Stimulated activated CD8-positive, alpha-beta memory T cell treated with anti-CD3 and anti-CD28 coated beads, Interleukin-4, amount 100 ng/mL, for 1 hour (primary cell): ENCODE data around the gene DAW1.

Source experiments
- DNase-seq, 2 donors: peaks; one replicate each; pipeline ENCODE4 v3.0.0-alpha.2; 2020; ENCODE audit warnings: low read depth in 2 of 2, low spot score in 1 of 2

DAW1 gene

DNA sequence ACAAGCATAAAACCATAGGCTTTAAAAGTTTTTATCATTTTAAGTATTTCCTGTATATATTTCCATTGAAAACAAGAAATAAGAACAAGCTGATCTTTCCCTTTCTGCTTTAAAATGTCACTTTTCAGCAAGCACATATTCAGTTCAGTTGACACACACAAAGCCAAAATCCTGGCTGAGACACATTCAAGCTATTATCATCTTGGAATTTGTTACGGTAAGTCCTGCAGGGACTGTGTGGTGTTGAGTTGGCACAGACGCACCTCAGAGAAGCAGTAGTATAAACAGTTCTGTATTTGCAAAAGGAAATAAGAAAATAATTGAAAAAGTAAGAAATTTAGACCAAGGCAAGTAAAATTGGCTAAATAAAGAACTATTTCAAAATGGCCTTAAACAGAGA is 10.4 kb upstream of the DAW1 start:
- no peak for DNase-seq

DNA sequence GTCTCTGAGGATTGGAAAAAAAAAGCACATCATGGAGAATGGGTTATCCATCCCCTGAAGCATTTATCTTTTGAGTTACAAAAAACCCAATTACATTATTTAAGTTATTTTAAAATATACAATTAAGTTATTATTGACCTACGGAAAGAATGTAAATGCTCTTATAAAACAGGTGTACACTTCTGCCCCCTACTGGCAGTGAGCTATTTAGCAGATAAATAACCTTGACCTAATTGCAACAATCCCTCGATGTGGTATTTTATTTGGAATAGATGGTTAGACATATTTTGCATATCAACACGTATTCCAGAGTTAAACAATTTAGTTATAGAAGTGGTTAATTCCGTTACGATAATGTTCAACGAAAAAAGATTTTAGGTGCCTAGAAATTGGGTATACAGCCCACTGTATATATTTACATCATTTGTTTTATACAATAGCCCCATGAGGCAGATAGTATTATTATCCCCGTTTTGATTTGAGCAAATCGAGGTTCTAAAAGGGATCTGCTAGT is 9.1 kb upstream of the DAW1 start:
- no peak for DNase-seq

DNA sequence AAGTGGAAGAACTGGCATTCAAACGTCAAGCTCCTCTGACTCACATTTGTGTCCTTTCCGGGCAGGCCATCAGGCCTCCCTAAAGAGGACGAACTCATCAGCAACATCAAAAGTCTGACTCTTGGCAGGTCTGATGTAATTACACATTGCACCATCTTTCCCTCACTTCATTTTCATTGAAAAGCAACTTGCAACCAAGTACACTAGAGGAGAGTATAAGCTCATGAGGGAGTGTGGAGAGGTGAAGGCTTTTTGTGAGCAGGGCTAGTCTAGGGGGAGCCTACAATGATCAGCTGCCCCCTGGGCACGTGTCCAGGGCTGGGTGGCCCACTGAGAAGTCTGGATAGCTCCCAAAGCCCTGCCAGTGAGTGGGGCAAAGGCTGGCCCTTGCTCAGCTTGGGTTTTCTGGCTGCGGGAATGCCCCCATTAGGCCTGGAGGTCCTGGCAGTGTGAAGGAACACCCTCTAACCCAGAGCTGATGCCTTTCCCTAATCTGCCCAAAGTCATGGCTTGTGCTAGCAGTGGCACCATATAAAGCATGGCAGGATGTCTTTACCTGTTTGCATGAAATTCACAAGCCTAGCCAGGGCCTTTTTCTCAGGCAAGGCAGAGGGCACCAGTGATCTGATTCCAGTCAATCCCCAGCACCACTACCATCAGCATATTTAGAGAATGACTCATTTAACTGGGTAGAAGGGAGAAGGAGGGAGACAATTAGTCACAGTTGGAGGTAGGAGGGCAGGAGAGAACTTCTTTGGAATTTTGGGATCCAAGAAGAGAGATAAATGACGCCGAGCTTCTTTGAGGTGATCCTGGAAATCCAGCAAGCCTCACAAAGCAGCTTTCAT is 8.5 kb upstream of the DAW1 start:
- DNase-seq, result no peak

DNA sequence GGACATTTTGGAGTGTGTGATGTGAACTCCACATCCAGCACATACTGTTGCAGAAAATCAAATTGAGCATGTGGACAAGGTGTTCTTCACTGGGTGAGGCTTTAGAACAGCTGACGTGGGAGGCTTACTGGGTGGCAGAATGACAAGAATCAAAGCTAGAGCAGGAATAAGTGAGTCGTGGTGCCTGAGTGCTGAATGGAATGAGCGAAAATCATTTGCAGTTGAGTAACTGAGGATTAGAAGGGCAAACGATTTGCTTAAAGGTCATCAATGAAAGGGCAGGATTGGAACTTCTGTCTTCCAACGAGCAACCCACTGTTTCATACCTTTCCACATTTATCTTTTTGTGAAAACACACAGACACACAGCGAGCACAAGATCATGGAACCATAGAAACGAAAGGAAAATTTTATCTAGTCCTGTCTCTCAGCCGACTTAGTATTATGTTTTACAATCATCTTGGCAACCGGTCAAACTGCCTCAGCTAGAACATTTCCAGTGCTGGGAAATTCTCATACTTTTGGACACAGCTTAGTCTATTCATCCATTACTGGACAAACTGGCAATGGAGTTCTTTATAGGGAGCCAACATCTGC is 7.2 kb upstream of the DAW1 start:
- DNase-seq, result no peak

DNA sequence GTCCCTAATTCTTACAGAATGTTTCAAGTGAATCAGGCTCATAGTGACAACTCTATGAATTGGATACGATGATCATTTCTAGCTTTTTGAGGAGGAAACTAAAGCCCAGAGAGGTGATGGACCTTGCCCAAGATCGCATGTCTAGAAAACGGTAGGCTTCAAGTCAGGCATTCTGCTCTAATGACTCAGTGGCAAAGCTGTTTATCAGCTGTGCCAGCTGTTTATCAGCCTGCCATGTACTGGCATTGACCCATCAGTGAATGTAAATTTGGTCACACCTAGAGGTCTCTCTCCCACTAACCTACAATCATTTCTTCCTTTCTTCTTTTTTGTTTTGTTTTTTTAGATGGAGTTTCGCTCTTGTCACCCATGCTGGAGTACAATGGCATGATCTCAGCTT is 6.1 kb upstream of the DAW1 start:
- DNase-seq, result no peak

DNA sequence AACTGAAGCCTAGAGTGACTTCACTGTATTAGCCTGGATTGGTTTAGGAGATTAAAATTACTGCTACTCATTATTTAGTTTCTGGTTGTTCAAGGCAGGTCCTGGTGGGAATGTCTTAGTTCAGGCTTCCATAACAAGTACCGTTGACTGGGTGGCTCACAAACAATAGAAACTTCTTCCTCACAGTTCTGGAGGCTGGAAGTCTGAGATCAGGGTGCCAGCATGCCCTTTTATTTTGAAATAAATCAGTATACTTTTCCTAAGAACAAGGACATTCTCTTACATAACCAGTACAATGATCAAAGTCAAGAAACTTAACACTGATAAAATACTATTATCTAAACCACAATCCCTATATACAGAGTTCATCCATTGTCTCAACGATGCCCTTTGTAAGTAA is 4.0 kb upstream of the DAW1 start:
- DNase-seq, result no peak

DNA sequence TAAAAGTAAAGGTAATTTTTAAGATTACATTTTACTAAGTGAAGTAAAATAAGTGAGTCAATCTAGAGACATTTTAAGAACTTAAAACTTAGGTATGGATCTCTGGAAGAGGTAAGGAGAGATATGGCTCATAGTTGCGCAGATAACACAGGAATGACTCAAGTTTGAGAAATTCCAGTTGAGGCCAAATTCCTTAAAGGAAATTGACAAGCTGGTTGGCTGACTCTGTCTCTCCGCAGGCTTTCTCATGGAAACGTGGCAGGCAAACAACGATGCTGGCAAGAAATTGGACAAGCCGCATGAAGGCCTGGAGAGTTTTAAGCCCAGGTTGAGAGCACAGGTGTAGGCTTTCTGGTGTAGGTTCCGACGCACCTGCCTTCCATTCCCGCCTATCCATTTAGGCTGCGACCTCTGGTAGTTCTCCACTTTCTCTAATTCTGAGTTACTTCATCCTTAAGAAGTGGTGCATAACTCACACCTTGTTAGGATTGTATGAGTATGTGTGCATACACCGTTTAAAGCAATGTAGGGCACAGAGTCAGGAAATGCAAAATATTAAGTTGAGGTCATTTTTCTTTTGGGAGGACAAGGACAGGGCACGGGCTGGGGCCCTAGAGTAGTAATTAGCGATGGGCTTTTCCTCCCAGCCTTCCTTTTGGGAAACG is 589 bp upstream of the DAW1 start:
- DNase-seq, result no peak

DNA sequence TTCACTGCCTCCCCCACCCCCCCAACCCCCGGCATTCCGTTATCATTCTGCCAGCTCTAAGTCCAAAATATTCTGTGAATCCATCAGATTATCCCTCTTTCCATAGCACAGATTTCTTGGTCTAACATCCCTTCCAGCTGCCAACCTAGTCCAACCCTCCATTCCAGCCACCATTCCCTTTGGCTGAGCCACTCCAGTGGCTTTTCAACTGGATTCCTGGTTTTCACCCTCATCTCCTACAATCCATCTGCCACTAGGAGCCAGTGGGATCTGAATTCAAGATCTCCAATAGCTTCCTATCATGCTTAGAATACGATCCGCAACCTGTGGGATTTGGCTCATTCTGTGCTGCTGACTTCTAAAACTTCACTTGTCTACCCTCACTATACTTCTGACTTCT is 1.2 kb downstream of the DAW1 start:
- DNase-seq, result no peak

DNA sequence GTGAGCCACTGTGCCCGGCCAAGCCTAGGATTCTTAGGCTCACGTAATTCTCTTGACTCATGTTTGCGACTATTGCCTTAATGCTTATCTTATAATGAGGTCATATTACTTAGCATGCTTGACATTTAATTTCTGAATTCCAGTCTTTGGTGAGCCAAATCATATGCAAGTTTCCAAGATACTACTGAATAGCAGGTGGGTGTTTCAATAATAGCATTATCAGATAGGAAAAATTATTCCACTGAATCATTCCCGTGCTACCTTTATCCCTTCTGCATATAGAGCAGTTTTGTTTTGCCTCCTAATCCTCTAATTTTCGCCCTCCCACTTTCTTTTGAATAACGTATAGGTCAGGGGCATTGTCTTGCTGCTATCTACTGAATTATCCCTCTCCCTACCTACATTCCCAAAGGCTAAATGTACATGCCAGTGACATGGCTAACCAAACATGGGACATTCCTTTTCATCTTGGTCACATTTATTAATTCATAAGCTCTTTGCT is 4.9 kb downstream of the DAW1 start:
- no peak for DNase-seq

DNA sequence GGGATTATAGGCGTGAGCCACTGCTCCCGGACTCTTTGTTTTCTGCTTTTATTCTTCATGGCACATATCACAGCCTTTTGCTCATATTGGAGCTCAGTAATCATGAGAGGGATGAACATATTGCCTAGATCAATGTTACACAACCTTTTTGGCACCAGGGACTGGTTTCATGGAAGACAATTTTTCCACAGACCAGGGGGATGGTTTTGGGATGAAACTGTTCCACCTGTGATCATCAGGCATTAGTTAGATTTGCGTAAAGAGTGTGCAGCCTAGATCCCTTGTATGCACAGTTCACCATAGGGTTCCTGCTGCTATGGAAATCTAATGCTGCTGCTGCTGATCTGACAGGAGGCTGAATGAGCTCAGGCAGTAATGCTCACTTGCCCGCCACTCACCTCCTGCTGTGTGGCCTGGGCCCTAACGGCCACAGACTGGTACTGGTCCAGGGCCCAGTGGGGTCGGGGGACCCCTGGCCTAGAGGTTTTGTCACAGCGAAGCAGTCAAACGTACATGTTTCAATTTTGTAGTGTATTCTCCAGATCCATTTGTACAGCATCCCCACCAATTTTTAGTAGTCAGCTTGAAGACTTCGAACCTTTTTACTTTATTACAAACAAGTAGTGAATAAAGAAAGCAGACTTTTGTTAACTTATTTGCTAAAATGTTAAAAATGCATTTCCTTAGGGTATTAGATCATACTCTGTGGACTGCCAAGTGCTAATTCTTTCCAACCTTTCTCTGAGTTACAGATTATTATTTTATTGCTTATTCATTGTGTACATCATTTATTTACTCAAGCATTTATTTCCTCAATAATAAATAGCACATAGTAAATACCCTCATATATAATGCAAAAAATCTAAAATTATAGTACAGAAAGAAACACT is 6.2 kb downstream of the DAW1 start:
- no peak for DNase-seq

DNA sequence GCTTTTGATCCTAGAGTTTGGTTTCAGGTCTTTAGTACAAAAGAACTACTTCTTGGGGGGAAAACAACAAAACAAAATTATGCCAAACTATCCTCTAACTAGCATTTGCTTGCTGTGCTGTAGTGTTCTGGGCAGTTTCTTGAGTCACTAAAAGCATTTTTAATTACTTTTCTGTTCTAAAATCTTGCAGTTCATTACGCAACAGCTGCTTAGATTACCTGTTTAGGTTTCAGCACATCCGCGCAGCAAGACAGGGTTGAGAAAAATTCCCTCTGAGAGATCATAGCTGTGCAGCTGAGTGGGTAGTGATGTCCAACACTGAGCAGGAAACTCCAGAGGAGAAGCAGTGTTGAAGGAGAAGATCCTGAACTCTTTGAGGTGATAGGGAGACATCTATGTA is 9.0 kb downstream of the DAW1 start:
- DNase-seq, result no peak

DNA sequence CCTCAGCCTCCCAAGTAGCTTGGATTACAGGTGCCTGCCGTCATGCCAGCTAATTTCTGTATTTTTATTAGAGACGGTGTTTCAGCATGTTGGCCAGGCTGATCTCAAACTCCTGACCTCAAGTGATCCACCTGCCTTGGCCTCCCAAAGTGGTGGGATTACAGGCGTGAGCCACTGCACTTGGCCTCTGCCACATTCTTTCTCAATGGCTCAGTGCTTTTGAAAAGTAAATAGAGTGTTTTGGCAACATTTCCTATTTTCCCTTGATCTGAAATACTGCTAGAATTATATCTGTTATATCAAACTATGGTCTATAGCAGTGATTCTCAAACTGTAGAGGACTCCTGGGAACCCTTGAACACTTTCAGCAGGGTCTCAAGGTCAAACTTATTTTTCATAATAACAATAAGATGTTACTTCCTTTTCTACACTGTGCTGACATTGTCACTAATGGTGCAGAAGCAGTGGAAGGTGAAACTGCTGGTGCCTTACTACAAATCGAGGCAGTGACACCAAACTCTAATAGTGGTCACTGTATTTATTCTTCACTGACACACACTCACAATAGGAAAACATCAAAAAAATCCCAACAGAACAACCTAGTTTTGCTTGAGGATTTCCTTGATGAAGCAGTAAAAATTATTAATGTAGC is 10.6 kb downstream of the DAW1 start:
- no peak for DNase-seq

DNA sequence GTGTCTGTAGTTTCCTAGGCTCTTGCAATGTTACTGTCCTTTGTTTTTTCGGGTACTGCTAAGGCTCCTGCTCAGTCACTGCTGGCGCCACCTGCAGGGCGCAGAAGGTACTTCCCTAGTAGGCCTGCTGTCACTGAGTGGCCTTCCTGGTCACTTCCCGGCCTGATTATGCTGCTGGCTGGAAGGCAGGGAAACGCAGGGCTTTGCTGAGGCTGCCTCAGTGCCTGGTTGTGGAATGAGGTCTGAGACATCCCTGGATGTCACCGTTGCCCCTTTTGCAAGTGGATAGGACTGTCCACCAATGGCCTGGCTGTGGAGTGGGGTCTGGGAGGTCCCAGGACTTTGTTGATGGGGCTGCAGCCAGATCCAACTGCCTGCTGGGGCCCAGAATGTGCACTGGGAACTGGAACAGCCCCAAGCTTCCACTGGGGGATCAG is 13.1 kb downstream of the DAW1 start:
- DNase-seq, result peak in 1 of 2 donors; percentile 2

DNA sequence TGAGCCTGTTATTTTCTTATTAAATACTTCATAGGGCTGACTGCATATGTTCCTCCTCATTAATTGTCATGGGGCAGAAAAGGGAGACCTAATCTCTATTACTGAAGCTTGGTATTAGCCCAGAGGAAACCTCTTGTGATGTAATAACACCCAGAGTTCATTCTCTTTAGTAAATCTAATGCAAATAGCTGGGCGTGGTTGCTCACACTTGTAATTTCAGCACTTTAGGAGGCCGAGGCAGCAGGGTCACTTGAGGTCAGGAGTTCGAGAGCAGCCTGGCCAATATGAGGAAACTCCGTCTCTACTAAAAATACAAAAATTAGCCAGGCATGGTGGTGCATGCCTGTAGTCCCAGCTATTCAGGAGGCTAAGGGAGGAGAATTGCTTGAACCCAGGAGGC is 14.7 kb downstream of the DAW1 start:
- no peak for DNase-seq

DNA sequence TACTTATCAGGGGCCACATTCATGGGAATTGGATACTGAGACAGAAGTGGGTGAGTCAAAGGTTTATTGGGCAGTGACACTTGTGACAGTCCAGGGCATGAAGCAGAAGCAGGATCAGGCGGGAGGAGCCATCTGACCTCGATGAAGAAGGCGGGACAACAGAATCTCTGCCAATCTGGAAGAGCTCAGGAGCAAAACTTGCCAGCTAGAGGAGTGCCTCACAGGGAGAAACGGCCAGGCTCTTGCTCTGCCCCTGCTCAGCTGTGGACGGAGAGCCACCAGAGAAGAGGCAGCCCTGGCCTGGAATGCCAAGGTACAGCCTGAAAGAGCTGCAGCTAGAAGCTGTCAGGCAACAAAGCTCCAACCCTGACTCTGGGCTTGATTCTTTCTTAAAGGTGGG is 16.9 kb downstream of the DAW1 start:
- no peak for DNase-seq

DNA sequence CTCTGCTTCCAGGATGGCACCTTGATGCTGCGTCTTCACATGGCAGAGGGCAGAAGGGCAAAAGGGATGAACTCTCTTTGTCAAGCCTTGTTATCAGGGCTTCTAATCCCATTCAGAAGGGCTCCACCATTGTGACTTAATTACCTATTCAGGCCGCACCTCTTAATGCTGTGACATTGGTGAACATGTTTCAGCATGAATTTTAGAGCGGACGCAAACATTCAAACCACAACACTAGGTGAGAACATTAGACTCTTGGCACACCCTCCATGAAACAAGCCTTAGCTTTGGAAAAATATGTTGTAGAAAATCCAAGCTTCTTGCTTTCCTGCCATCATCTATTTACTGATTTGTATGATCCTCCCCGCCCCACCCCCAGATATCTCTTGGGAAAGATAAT is 17.9 kb downstream of the DAW1 start:
- no peak for DNase-seq

DNA sequence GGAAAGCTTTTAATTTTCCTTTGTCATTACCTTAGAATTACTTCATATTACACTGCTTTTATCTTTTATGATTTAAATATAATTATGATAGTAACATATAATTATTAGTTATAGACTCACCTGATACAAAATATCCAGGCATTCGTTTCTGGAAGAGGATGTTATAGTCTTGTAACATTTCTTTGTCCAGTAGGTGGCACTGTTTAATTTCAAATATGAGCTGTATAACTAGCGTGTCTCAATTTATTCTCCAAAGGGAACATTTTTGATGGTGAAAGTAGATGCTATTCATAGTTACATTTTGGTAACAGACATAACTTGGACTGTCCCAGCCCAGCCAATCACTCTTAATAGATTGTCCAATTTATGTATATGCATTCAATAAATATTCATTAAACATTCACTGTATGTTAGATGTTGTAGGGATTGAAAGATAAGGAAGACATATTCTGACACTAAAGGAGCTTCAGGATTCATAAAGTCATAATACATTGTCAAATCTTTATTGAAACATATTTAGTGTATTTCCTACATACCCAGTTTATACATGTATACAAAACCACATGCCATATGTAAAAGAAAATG is 19.2 kb downstream of the DAW1 start:
- no peak for DNase-seq

DNA sequence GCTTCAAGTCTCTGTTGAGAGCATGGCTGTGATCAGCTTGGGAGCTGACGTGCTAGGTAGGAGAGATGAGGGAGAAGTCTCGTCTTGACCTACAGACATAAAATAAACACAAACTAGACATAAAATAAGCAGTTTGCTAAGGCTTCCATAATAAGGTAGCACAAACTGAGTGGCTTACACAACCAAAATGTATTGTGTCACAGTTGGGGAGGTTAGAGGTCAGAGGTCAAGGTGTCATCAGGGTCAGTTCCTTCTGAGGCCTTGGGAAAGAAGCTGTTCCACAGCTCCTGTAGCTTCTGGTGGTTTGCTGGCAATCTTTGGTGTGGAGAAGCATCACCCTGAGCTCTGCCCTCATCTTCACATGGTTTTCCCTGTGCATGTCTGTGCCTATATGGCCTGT is 20.2 kb downstream of the DAW1 start:
- DNase-seq, result no peak

DNA sequence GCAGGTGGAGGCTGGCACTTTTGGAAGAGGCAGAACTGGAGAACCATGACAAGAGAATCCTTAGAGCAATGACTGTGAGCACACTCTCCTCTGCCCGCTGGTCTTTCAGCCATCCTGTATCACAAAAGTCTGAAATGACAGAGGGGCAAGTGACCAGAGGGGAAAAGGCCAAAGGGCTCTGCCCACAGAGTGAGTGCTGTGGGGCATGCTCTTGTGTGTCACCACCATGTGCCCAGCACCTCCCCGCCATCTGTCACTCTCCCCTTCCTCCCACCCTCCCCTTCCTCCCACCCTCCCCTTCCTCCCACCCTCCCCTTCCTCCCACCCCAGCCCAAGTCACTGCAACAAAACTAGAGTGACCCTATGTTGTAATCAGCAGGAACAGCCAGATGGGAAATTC is 31.9 kb downstream of the DAW1 start:
- no peak for DNase-seq

DNA sequence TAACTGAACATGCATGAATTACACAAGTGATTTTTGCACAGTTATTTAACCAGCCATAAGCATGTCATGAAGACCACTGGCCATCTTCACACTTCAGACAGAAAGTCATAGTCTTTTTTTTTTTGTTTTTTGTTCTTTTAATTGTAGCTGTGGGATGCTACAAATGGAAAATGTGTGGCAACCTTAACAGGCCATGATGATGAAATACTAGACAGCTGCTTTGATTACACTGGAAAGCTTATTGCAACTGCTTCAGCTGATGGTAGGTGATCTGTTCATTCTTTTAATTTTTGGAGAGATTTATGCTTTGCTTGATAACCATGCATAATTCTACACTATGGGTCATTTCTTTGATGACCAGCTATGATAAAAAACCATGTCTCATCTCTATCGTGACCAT is 35.6 kb downstream of the DAW1 start:
- no peak for DNase-seq
